ENCODE results near the gene C12orf54. TPM values are rescaled to one million over a fixed set of nuclear protein-coding genes. Genes with fewer than 3 reads are reported as not detected.

The C12orf54 gene
- total and polyA plus RNA-seq, 2 of the 8 experiments (the other 6 are each of a cell fraction or from before 2014, with no cell fraction given) = not detected

DNA sequence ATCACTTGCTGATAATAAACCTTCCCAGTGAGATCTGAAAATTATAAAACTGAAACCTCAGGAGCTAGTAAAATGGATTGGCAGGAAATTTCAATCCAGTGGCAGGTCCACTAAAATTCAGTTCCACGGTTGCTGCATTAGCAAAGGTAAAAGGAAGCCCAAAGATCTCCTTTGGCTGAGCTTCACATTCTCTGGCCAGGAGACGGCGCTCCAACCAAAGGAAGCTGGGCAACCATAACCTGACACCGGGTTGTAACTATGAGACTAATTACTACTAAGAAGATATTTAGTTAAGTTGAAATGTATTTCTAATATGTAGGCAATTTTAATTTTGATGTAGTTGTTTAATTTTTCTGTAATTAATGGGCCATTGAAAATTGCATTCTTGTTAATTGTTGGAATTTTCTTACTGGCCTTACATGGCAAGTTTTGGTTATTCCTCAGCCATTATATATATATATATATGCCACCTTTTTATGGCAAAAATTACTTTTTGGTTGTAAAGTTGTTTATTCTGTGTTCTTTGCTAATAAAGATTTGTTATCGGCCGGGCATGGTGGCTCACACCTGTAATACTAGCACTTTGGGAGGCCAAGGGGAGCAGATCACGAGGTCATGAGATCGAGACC is 60.1 kb downstream of the C12orf54 start:
- Histone ChIP-seq H2BK5ac (ENCODE audit: low read depth, low read length) (no peak overlapping the region), H4K20me1 (replicated peaks in 1 of 2; ENCODE audit: control insufficient read depth in 1 of 2, insufficient read depth in 2 of 2, low read length in 2 of 2) (no peaks in the 10 kb centered on the region), H3K18ac (ENCODE audit: extremely low read depth, low read length) (no peak overlapping the region), H3K4me2 (ENCODE audit: insufficient read depth in 1 of 2, low read depth in 2 of 2, low read length in 2 of 2) (no peak overlapping the region), H3K79me2 (ENCODE audit: control insufficient read depth in 1 of 2, insufficient read depth in 2 of 2, low read length in 2 of 2) (no peaks in the 10 kb centered on the region), H4K8ac (ENCODE audit: extremely low read depth, insufficient read depth, low read length) (no peak overlapping the region), H2AFZ (ENCODE audit: low read length) (no peak overlapping the region), H3K4ac (replicated peaks; ENCODE audit: insufficient read length, low read depth, low read length) (no peak overlapping the region), H3K79me1 (ENCODE audit: low read depth, low read length) (no peaks in the 10 kb centered on the region), H3K23me2 (ENCODE audit: low read depth, low read length) (no peaks in the 10 kb centered on the region), H3K36me3 (ENCODE audit: control insufficient read depth in 2 of 4, insufficient read depth in 4 of 4, low read length in 3 of 4) (no peaks in the 10 kb centered on the region), H3K23ac (ENCODE audit: insufficient read length) (no peak overlapping the region), H4K5ac (ENCODE audit: insufficient read length, low read depth, low read length) (no peak overlapping the region), H3K4me3 (ENCODE audit: extremely low read depth in 1 of 4, insufficient read depth in 2 of 4, low read depth in 3 of 4, low read length in 4 of 4) (no peak overlapping the region), H3K14ac (ENCODE audit: insufficient read length) (no peak overlapping the region), H4K91ac (replicated peaks; ENCODE audit: insufficient read length, low read length) (no peak overlapping the region), H3K27me3 (replicated peaks in 1 of 4; ENCODE audit: control insufficient read depth in 3 of 4, extremely low read depth in 1 of 4, insufficient read depth in 3 of 4, low read length in 3 of 4) (no peaks in the 10 kb centered on the region), H3K9me3 (ENCODE audit: insufficient read depth in 2 of 2, low read depth in 1 of 2, low read length in 1 of 2) (no peaks in the 10 kb centered on the region), H3K9ac (replicated peaks in 1 of 4; ENCODE audit: extremely low read depth in 1 of 4, low read depth in 3 of 4, low read length in 3 of 4) (no peak overlapping the region), H3K4me1 (replicated peaks in 1 of 4; ENCODE audit: control insufficient read depth in 3 of 4, insufficient read depth in 4 of 4, low read length in 3 of 4) (no peaks in the 10 kb centered on the region), H2BK120ac (replicated peaks; ENCODE audit: low read depth, low read length) (no peak overlapping the region), H3K56ac (replicated peaks; ENCODE audit: insufficient read length, low read depth, low read length) (no peak overlapping the region), H2AK5ac (ENCODE audit: low read depth, low read length) (no peak overlapping the region), H2BK12ac (ENCODE audit: low read depth, low read length) (no peak overlapping the region), H2BK15ac (ENCODE audit: low read length) (no peak overlapping the region), H3K27ac (ENCODE audit: low read depth, low read length) (no peak overlapping the region), H2BK20ac (ENCODE audit: low read length) (no peak overlapping the region)
- FAIRE-seq (peak; percentile 50), DNase-seq (ENCODE audit: low read depth in 1 of 2, low spot score in 2 of 2) (peak; percentile 9 to 66)
- ChIA-PET CTCF (ENCODE audit: partially characterized antibody) (interaction anchor here (0.6 to 10.3 kb wide), 29 partner anchors 8 to 358 kb away, joined by 3 to 388 read pairs (median 4); no protein-coding TSS in a partner anchor), POLR2A (ENCODE audit: partially characterized antibody) (interaction anchor here (0.9 to 1.2 kb wide), 3 partner anchors 76 to 130 kb away, joined by 3 to 5 read pairs (median 4); no protein-coding TSS in a partner anchor)
- WGBS, 2 experiments (ENCODE audit: extremely low coverage in 1 of 2, insufficient coverage in 1 of 2, insufficient read length in 1 of 2, insufficient replicate concordance in 2 of 2, low coverage in 1 of 2, low lambda C conversion rate in 2 of 2, missing lambda C conversion rate in 1 of 2) = 61% methylated on average over 8 of the region's 8 CpGs; no CpG with 5 or more reads in 1 of the 2 experiments
- TF ChIP-seq, protein P1, sequence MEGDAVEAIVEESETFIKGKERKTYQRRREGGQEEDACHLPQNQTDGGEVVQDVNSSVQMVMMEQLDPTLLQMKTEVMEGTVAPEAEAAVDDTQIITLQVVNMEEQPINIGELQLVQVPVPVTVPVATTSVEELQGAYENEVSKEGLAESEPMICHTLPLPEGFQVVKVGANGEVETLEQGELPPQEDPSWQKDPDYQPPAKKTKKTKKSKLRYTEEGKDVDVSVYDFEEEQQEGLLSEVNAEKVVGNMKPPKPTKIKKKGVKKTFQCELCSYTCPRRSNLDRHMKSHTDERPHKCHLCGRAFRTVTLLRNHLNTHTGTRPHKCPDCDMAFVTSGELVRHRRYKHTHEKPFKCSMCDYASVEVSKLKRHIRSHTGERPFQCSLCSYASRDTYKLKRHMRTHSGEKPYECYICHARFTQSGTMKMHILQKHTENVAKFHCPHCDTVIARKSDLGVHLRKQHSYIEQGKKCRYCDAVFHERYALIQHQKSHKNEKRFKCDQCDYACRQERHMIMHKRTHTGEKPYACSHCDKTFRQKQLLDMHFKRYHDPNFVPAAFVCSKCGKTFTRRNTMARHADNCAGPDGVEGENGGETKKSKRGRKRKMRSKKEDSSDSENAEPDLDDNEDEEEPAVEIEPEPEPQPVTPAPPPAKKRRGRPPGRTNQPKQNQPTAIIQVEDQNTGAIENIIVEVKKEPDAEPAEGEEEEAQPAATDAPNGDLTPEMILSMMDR (IDR thresholded peaks at IDR 0.05; ENCODE audit: control extremely low read depth in 1 of 3, insufficient read depth in 1 of 3, low read depth in 1 of 3, low read length in 3 of 3) = peak; percentile 69 to 93 (median 89)
- TF ChIP-seq TEAD4 (IDR thresholded peaks at IDR 0.05; ENCODE audit: low read depth, low read length) = no peak
- TF ChIP-seq SRF (IDR thresholded peaks at IDR 0.05; ENCODE audit: low read depth, low read length) = no peak
- TF ChIP-seq RAD21 (IDR thresholded peaks at IDR 0.05 in 1 of 2, conservative IDR thresholded peaks at IDR 0.05 in 1 of 2; ENCODE audit: low read depth in 2 of 2, low read length in 2 of 2) = peak; percentile 97
- TF ChIP-seq, protein P2, sequence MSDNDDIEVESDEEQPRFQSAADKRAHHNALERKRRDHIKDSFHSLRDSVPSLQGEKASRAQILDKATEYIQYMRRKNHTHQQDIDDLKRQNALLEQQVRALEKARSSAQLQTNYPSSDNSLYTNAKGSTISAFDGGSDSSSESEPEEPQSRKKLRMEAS (IDR thresholded peaks at IDR 0.05) = no peak
